Limb (tissue), 2 donors: ENCODE measurements around the gene CCPG1.
"Not testable (repeated sequence)": the region's sequence is repeated elsewhere in the genome, so short reads cannot be mapped to it uniquely, and the experiment has no call there.

ENCODE experiments used
- DNase-seq, 2 donors: peaks; one replicate each; pipeline ENCODE4 v3.0.0-alpha.2; 2016; ENCODE audit errors: extremely low spot score in 2 of 2

CCPG1 gene, protein sequence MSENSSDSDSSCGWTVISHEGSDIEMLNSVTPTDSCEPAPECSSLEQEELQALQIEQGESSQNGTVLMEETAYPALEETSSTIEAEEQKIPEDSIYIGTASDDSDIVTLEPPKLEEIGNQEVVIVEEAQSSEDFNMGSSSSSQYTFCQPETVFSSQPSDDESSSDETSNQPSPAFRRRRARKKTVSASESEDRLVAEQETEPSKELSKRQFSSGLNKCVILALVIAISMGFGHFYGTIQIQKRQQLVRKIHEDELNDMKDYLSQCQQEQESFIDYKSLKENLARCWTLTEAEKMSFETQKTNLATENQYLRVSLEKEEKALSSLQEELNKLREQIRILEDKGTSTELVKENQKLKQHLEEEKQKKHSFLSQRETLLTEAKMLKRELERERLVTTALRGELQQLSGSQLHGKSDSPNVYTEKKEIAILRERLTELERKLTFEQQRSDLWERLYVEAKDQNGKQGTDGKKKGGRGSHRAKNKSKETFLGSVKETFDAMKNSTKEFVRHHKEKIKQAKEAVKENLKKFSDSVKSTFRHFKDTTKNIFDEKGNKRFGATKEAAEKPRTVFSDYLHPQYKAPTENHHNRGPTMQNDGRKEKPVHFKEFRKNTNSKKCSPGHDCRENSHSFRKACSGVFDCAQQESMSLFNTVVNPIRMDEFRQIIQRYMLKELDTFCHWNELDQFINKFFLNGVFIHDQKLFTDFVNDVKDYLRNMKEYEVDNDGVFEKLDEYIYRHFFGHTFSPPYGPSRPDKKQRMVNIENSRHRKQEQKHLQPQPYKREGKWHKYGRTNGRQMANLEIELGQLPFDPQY

DNA sequence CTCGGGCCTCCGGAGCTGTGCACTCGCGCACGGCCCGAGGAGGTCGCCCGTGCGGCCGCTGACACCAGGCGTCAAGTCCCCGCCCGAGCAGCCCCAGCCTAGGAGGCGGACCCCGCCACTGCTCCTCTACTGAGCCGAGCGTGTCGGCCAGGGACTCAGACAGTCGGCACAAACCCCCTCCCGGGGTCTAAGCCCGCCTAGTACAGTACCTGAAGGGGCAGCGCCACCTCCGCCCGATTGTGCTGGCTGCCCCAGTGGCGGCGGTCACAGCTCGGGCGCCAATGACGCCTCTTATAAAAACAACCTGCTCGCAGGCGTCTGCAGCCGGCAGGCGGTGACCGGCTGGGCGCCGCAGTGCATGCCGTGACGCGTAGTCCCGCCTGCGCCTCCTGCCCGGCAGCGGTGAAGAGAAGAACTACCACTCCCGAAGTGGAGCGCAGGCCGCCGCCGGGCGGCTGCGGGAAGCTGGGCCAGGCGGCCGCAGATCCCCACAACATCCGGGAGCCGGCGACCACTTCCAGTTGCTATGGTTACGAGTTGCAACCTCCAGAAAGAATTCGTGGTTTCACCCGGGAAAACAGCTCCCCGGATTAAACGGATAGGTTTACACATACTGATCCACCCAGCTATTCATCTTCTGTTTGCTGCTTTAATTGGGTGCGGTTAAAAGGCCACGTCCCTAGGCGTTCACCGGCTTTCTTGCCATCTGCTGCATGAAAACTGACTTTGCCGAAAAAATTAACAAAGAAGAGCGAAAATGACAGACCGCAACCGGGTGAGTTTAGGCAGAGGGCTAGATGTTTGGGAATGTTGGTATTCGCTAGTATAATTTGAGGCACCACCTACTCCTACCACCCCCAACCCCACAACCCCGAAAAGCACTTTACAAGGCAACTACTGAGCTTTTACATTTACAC, at the start of gene CCPG1, which contains the start of gene PIERCE2:
TSS of gene CCPG1 (minus strand) at position 348 of the 917 bp plus-strand sequence. CDS start 18,935 bp downstream, outside the sequence.
TSS of gene PIERCE2 (plus strand) at position 484 of the 917 bp plus-strand sequence. CDS start at position 758, 274 bp downstream.
- peak; percentile 95 to 96 for DNase-seq

DNA sequence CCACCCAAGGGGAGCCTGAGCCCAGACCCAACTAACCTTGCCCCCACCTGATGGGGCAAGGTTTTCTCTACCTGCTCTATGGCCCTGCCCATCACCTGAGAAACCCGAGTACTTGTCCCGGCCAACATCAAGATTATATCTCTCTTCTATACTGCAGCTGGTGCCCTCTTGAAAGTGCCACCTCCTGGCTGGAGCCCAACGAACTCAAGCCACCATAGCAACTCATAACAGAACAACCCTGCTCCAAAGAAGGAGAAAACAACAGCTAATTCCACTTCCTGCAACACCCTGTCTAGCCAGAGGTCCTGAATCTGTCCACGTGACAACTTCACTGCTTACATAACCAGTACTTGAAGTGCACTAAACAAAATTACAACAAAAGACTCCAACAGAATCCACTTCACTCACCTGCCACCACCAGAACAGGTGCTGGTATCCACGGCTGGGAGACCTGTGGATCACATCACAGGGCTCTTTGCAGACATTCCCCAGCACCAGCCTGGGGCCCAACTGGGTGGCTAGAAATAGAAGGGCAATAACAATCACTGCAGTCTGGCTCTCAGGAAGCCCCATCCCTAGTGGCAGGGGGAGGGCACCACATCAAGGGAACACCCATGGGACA, 49.4 kb upstream of the CCPG1 start:
- DNase-seq = no peak

DNA sequence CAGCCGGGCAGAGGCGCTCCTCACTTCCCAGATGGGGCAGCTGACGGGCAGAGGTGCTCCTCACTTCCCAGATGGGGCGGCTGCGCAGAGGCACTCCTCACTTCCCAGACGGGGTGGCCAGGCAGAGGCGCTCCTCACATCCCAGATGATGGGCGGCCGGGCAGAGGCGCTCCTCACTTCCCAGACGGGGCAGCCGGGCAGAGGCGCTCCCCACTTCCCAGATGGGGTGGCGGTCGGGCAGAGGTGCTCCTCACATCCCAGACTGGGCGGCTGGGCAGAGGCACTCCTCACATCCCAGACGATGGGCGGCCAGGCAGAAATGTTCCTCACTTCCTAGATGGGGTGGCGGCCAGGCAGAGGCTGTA, 38.9 kb upstream of the CCPG1 start:
- DNase-seq = not testable (repeated sequence)

DNA sequence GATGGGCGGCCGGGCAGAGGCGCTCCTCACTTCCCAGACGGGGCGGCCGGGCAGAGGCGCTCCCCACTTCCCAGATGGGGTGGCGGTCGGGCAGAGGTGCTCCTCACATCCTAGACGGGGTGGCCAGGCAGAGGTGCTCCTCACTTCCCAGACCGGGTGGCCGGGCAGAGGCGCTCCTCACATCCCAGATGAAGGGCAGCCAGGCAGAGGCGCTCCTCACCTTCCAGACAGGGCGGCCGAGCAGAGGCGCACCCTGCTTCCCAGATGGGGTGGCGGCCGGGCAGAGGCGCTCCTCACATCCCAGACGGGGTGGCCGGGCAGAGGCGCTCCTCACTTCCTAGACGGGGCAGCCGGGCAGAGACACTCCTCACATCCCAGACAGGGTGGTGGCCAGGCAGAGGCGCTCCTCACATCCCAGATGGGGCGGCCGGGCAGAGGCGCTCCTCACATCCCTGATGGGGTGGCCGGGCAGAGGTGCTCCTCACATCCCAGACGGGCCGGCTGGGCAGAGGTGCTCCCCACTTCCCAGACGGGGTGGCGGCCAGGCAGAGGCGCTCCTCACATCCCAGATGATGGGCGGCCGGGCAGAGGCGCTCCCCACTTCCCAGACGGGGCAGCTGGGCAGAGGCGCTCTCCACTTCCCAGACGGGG, 38.3 kb upstream of the CCPG1 start:
- not testable (repeated sequence) for DNase-seq

DNA sequence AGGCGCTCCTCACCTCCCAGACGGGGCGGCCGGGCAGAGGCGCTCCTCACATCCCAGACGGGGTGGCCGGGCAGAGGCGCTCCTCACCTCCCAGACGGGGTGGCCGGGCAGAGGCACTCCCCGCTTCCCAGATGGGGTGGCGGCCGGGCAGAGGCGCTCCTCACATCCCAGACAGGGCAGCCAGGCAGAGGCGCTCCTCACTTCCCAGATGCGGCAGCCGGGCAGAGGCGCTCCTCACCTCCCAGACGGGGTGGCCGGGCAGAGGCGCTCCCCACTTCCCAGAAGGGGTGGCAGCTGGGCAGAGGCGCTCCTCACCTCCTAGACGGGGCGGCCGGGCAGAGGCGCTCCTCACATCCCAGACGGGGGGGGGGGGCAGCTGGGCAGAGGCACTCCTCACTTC, 37.8 kb upstream of the CCPG1 start:
- DNase-seq = not testable (repeated sequence)

DNA sequence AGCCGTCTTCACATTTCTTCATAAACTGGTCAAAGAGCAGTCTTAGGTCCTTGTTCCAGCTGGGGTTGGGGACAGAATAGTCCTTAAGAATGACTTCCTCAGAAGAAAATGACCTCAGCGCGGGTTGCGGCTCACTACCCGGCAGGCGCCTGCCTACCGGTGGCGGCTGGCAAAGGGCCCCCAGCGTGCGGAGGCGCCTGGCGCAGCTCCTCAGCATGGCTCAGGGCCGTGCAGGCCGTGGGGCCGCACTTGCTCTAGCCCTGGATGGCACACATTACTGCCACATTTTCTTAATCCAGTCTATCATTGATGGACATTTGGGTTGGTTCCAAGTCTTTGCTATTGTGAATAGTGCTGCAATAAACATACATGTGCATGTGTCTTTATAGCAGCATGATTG, 35.0 kb upstream of the CCPG1 start:
- DNase-seq = not testable (repeated sequence)

DNA sequence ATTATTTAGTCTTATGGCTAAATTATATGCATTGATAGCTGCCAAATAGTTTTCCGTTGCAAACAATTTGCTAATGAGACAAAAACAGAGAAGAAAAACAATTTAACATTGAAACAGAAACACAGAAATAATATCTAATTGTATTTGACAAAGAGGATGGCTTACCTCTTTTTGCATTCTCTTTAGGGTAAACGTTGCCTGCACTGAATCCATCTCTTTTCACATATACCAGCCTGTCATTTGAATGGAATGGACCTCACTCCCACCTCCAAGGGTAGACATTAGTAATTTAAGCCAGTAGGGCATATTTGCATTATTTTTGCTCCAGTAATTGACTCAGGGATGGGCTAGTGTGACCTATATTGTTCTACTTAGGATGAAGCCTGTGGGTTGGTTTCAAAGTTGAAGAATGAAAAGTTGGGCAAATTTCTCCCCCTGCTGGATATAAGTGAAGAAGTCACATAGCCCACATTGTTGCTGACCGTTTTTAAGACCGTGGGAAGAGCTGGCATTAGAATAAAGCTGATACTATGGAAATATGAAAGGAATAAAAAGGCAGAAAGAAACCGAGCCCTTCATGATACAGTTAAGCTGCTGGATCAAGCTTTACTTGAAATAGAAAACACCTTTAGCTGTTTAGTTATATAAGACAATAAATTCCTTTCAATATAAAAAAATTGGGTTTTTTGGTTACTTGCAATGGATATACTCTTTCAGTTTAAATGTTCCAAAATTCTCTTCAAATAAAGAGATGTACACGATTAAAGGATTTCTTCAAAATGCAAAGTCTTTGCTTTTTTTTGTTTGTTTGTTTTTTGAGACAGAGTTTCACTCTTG, 27.0 kb upstream of the CCPG1 start:
- peak in 1 of 2 donors; percentile 47 for DNase-seq

DNA sequence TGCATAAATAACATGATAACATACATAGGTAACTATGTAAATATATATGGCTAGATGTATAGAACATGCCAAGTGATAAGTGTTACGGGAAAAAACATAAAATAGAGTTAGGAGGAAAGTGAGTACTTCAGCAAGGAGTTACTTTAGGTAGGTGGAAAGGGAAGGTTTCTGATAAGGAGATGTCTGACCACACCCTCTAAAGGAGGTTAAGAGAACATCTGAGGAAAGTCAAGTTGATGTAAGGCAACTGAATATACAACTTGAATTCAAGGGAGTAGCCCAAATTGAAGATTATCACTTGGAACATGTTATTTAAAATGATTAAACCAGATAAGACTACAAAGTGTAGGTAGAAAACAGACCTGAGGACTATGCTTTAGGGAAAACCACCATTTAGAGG, 13.9 kb upstream of the CCPG1 start:
- no peak for DNase-seq

DNA sequence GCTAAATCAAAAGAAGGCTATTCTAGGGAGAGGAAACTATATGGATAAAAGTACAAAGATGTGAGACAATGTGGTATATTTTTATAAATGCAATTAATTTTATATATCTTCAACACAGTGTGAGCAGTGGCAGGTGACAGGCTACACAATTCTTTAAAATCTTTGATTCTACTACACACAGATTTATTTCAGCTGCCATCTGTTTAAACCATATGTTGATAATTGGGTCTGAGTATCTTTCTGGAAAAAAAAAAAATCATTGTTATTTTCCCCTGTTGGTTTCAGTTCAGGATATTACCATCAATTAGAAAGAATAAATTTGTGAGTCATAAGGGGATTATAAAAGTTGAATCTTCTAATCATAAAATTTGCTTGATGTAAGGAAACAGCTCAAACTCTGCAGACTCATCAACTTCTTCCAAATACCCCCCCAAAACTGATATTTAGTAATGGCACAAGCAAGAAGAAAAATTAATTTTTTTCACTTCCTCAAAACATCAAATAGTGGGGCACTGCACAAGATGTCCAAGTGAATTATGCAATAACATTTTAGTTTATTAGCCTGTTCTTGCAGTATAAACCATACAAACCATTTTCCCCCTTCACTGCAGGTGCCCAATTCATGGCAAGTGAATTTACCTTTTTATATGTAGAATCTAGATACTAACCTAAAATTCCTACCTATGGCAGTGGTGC, 12.2 kb upstream of the CCPG1 start:
- no peak for DNase-seq

DNA sequence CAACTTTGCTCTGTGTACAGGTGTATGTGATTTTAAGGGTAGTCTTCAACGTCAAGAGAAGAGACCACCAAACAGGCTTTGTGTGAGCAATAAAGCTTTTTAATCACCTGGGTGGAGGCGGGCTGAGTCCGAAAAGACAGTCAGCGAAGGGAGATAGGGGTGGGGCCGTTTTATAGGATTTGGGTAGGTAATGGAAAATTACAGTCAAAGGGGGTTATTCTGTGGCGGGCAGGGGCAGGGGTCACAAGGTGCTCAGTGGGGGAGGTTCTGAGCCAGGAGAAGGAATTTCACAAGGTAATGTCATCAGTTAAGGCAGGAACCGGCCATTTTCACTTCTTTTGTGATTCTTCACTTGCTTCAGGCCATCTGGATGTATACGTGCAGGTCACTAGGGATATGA, 9.5 kb upstream of the CCPG1 start:
- DNase-seq = not testable (repeated sequence)

DNA sequence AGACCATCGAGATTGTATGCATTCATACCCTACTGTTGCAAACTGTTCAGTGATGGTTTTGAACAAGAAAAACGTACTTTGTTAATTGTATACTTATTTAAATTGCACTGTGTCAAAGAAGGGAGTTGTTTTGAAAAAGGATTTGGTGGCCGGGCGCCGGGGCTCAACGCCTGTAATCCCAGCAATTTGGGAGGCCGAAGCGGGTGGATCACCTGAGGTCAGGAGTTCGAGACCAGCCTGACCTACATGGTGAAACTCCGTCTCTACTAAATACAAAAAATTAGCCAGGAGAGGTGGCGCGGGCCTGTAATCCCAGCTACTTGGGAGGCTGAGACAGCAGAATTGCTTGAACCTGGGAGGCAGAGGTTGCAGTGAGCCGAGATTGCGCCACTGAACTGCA, 817 bp upstream of the CCPG1 start:
- DNase-seq = not testable (repeated sequence)

DNA sequence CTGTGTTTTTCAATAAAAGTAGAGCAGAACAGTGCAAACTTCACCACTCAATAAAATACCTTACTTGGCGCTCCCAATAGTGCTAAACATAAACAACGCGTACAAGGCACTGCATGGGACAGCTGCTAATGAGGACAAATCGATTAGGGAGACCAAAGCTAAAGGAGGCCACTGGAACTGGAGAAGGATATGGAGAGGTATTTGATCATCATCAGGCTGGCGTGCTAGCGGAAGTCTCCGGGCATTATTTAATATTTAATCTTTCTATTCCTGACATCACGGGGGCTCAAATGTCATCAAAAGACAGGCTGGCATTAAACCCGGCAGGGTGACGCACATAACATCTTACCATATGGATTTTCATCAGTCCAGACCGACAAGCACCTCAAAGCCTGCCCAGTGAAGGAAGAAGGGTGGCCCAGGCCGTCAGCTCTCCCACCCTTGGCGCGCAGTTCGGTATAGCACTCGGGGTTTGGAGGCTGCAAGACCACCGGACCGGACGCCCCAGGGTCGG, 604 bp downstream of the CCPG1 start:
- no peak for DNase-seq

DNA sequence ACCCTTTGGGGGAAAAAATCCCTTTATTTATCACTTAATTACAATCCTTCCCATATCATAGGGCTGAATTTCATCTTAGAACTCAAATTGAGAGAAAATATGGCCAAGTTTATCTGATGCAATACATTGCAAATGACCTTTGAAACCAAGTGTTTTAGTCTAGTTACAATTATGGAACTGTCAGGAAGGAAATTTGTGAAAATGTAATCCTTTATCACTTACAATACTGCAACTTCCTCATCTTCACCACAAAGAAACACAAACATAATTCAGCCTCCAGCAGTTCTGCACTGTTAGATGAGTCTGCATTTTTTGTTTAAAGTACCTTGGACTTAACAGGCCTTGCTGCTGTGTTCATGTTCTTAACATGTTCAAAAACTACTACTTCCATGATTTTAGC, 4.6 kb downstream of the CCPG1 start:
- no peak for DNase-seq

DNA sequence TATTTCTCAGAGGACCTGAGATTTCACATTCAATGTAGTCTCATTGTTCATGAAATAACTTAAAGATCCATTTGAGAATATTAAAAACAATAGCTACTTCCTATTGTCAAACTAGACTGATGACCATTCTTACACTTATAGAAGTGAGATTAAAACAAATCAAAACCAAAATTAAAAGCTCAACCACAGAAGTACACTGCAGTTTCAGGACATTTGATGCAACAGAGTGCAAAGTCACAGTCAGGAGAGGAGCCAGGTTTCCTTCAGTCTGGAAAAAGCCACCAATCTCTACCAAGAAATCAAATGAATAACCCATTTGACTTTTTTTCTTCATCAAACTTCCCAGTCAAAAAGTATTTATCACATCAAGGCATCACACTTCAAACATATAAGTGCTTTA, 5.5 kb downstream of the CCPG1 start:
- no peak for DNase-seq

DNA sequence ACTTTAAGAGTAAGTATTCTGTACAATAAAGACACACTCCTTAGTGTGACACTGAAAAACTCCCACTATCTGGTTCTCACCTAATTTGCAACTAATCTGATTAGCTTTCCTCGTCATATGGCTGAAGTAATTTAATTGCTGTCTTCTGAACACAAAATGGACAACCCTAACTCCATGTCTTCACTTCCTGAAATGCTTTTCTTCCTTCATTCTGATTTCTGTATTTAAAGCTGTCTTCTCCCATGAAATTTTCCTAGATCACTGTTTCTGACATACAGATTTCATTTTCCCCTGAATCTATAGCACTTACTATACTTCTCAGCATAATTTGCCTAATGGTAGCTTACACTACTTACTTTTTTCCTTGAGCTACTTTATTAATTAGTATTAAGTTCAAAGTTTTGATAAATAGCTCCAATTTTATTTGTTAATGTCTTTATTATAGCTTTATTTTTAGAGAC, 6.3 kb downstream of the CCPG1 start:
- no peak for DNase-seq

DNA sequence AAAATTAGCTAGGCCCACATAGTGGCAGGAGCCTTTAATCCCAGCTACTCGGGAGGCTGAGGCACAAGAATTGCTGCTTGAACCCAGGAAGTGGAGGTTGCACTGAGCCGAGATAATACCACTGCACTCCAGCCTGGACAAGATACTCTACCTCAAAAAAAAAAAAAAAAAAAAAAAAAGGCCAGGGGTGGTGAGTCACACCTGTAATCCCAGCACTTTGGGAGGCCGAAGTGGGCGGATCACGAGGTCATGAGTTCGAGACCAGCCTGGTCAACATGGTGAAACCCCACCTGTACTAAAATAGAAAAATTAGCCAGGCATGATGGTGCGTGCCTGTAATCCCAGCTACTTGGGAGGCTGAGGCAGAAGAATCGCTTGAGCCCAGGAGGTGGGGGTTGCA, 8.1 kb downstream of the CCPG1 start:
- DNase-seq = not testable (repeated sequence)

DNA sequence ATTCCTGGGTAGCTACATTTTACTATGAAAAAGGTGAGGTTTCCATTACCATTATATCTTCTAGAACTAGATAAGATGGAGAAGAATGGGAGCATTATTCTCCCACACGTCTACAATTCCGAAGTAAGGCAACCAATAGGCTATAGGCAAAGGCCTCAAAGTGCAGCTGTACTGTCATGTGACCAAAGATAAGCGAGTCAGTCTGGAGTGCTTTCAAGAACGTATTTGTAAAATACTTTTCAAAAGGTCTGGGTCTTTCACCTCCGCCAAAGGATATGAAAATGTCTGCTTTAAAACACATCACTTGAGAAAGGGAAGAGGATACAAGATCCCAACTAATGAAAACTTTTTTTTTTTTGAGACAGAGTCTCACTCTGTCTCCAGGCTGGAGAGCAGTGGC, 9.9 kb downstream of the CCPG1 start:
- DNase-seq = no peak

DNA sequence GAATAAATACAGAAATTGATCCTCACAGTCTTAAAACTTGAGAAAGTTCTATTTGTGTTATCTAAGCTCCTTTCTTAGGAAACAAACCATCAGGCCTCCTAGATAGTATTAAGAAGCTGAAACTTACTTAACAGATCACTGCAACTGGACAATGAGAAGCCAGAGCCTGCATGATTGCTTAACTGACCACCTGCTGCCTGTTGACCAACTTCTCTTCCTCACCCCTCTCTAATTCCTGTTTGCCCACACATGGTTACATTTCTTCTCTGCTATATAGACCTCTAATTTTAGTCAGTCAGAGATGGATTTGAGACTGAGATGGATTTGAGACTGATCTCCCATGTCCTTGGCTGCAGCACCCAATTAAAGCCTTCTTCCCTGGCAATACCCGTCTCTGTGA, 13.5 kb downstream of the CCPG1 start:
- no peak for DNase-seq

DNA sequence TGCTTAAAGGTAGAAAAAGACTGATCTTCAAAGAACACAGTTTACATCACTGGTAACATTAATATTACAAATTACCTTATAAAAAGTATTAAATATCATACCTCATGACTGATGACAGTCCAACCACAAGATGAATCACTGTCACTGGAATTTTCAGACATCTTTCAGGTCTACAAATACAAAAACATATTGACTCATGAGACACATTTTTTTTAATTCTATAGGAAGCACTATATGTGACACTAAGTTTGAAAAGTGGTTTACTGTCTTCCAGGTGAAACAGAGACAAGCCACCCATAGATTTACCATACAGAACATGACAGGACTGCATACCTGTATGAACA, 18.9 kb downstream of the CCPG1 start:
- no peak for DNase-seq
